Duodenal mucosa (tissue), 2 donors: Measurements from ENCODE around the gene TBC1D2B.

Experiments
- H3K27ac ChIP-seq: one replicate; pipeline ENCODE4 v1.7.0; 2013; ENCODE audit warnings: low read depth, low read length
- H3K27me3 ChIP-seq, 2 donors: one replicate each; pipeline ENCODE4 v1.7.0; 2013; ENCODE audit warnings: low read length in 2 of 2, control low read depth in 1 of 2; ENCODE audit not compliant: insufficient read depth in 2 of 2, control insufficient read depth in 1 of 2
- H3K36me3 ChIP-seq, 2 donors: one replicate each; pipeline ENCODE4 v1.7.0; 2013; ENCODE audit warnings: low read length in 2 of 2, control low read depth in 1 of 2; ENCODE audit not compliant: insufficient read depth in 2 of 2, control insufficient read depth in 1 of 2
- H3K4me1 ChIP-seq, 2 donors: one replicate each; pipeline ENCODE4 v1.7.0; 2013; ENCODE audit warnings: low read length in 2 of 2, control low read depth in 1 of 2; ENCODE audit not compliant: insufficient read depth in 2 of 2, control insufficient read depth in 1 of 2
- H3K4me3 ChIP-seq, 2 donors: one replicate each; pipeline ENCODE4 v1.7.0; 2013; ENCODE audit warnings: low read length in 2 of 2, low read depth in 1 of 2
- H3K9ac ChIP-seq, 2 donors: one replicate each; pipeline ENCODE4 v1.7.0; 2013; ENCODE audit warnings: low read length in 2 of 2, low read depth in 1 of 2
- H3K9me3 ChIP-seq, 2 donors: one replicate each; pipeline ENCODE4 v1.7.0; 2013; ENCODE audit warnings: low read length in 2 of 2, control low read depth in 1 of 2; ENCODE audit not compliant: control insufficient read depth in 1 of 2

The TBC1D2B gene

GRCh38 chr15:78083186-78083585 lies 5.7 kb upstream of the TBC1D2B start:
- Histone ChIP-seq H3K27me3 (no peaks in the 10 kb centered on the region), H3K9me3 (no peaks in the 10 kb centered on the region), H3K4me3 (no peak overlapping the region), H3K27ac (no peak overlapping the region), H3K36me3 (no peaks in the 10 kb centered on the region), H3K9ac (peak overlapping the region in 1 of 2 donors; percentile 11), H3K4me1 (peaks cover 21 to 30% of the 10 kb centered on the region in 2 donors)

GRCh38 chr15:78082743-78083110 lies 5.2 kb upstream of the TBC1D2B start:
- Histone ChIP-seq H3K4me1 (peaks cover 19 to 30% of the 10 kb centered on the region in 2 donors), H3K9me3 (no peaks in the 10 kb centered on the region), H3K36me3 (no peaks in the 10 kb centered on the region), H3K4me3 (no peak overlapping the region), H3K27ac (no peak overlapping the region), H3K27me3 (no peaks in the 10 kb centered on the region), H3K9ac (peak overlapping the region; percentile 11 to 38)

DNA sequence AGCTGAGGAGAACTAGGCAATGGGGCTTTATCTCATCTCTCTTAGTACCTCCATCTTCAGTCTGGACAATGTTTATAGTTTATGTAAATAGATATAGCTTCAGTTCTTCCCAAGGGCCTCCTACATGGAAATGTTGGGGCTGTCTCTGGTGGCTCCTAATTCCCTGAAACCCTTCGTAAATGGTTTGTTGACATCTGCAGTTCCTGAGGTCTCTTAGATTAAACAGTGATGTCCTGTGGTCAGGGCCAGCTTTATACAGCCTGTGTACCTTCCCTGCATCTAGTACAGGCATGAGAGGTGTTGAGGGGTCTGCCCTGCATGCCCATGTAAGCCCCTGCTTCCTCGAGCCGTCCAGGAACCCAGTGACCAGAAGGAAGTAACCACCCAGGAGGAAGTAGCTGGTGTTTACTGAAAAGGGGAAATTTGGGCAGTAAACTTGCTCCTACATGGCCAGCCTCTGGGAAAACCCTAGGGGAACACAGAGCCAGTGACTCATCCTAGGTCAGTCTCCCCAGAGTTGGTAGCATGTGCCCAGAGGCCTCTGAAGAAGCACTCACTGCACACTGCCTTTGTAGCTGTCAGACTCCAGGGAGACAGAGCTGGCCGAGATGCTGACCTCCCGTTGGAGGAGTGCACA lies 4.7 kb upstream of the TBC1D2B start:
- Histone ChIP-seq H3K36me3 (no peaks in the 10 kb centered on the region), H3K4me1 (peaks cover 19 to 28% of the 10 kb centered on the region in 2 donors), H3K9me3 (no peaks in the 10 kb centered on the region), H3K27me3 (no peaks in the 10 kb centered on the region), H3K4me3 (no peak overlapping the region), H3K9ac (peak overlapping the region in 1 of 2 donors; percentile 38), H3K27ac (no peak overlapping the region)

GRCh38 chr15:78080088-78080460 lies 2.6 kb upstream of the TBC1D2B start:
- Histone ChIP-seq H3K27ac (no peak overlapping the region), H3K4me1 (peaks cover 34% of the 10 kb centered on the region in 2 donors), H3K9me3 (no peaks in the 10 kb centered on the region), H3K36me3 (no peaks in the 10 kb centered on the region), H3K9ac (no peak overlapping the region), H3K27me3 (no peaks in the 10 kb centered on the region), H3K4me3 (no peak overlapping the region)

- H3K4me1 ChIP-seq: peaks cover 36 to 39% of the 10 kb centered on the region in 2 donors
- H3K4me3 ChIP-seq: no peak overlapping the region
- H3K9ac ChIP-seq: no peak overlapping the region
- no peaks in the 10 kb centered on the region for H3K36me3 ChIP-seq
- H3K27ac ChIP-seq: no peak overlapping the region
- H3K27me3 ChIP-seq: no peaks in the 10 kb centered on the region
- no peaks in the 10 kb centered on the region for H3K9me3 ChIP-seq
Observed at GRCh38 chr15:78079298-78080087, 2.0 kb upstream of the TBC1D2B start.

DNA sequence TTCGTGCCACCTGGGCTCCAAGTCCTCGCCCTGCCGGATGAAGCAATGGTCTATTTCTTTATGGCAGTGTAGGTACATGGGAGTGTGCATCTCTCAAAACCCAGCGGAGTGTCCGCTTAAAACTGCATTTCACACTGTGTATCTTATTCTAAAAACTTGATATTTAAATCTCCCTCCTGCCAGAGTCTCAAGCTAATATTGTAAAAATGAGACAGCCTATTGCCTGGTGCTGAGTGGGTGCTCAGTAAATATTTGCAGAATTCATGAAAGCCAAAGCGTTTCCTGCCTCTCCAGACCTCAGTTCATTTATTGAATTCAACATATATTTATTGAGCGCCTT lies 330 bp upstream of the TBC1D2B start:
- Histone ChIP-seq H3K36me3 (no peaks in the 10 kb centered on the region), H3K4me1 (peaks cover 29 to 30% of the 10 kb centered on the region in 2 donors), H3K9me3 (no peaks in the 10 kb centered on the region), H3K4me3 (peak overlapping the region; percentile 73 to 80), H3K27me3 (no peaks in the 10 kb centered on the region), H3K9ac (no peak overlapping the region), H3K27ac (no peak overlapping the region)

GRCh38 chr15:78076231-78077052 lies 1.1 kb downstream of the TBC1D2B start:
- Histone ChIP-seq H3K4me1 (peaks cover 37 to 38% of the 10 kb centered on the region in 2 donors), H3K9ac (peak overlapping the region; percentile 83 to 93), H3K27me3 (no peaks in the 10 kb centered on the region), H3K36me3 (no peaks in the 10 kb centered on the region), H3K27ac (peak overlapping the region; percentile 85), H3K4me3 (peak overlapping the region; percentile 81 to 97), H3K9me3 (no peaks in the 10 kb centered on the region)

DNA sequence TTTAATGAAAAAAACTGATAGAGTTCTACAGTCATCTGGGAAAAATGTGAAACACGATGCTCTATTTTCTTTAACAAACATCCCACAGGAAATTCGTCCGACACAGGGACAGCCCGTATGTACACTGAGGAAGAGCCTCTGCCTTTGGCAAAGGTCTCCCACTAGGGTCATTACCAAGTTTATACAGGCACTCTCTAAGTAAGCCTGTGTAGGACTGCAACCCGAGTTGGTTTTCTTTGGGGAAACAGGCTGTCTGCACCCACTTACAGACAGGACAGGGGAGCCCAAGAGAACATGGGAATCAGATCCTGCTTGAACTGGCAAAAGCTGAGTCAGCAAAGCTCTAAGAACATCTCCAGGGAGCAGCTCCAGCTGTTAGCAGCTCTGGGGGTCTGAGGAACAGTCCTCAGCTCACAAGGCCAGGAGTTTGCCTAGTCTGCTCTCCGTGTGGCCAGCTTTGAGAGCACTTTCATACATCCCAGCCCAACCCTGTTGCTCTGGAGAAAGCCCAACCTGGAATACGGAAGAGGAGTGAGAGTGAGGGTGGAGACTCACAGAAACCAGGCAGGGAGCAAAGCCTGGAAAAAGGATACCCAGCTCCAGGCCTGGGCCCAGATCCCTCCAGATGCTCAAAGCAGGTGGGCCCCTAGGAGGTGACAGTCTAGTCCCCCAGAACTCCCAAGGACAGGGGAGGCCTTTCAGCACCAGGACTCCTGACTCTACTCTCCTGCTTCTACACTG lies 1.9 kb downstream of the TBC1D2B start:
- Histone ChIP-seq H3K4me1 (peaks cover 38 to 40% of the 10 kb centered on the region in 2 donors), H3K9me3 (no peaks in the 10 kb centered on the region), H3K36me3 (no peaks in the 10 kb centered on the region), H3K27ac (peak overlapping the region; percentile 44), H3K9ac (peak overlapping the region; percentile 83 to 93), H3K4me3 (peak overlapping the region; percentile 81 to 97), H3K27me3 (no peaks in the 10 kb centered on the region)

GRCh38 chr15:78073046-78073787 lies 4.3 kb downstream of the TBC1D2B start:
- Histone ChIP-seq H3K27me3 (no peaks in the 10 kb centered on the region), H3K36me3 (no peaks in the 10 kb centered on the region), H3K27ac (peak overlapping the region; percentile 5), H3K4me1 (peaks cover 63 to 64% of the 10 kb centered on the region in 2 donors), H3K9me3 (no peaks in the 10 kb centered on the region), H3K9ac (peak overlapping the region; percentile 50 to 52), H3K4me3 (peak overlapping the region in 1 of 2 donors; percentile 50)
